ENCODE results near the gene TOMT.

- TF ChIP-seq, protein P1, sequence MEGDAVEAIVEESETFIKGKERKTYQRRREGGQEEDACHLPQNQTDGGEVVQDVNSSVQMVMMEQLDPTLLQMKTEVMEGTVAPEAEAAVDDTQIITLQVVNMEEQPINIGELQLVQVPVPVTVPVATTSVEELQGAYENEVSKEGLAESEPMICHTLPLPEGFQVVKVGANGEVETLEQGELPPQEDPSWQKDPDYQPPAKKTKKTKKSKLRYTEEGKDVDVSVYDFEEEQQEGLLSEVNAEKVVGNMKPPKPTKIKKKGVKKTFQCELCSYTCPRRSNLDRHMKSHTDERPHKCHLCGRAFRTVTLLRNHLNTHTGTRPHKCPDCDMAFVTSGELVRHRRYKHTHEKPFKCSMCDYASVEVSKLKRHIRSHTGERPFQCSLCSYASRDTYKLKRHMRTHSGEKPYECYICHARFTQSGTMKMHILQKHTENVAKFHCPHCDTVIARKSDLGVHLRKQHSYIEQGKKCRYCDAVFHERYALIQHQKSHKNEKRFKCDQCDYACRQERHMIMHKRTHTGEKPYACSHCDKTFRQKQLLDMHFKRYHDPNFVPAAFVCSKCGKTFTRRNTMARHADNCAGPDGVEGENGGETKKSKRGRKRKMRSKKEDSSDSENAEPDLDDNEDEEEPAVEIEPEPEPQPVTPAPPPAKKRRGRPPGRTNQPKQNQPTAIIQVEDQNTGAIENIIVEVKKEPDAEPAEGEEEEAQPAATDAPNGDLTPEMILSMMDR (conservative IDR thresholded peaks at IDR 0.05) = no peak
- TF ChIP-seq ZFX (IDR thresholded peaks at IDR 0.05) = no peak
Measured at GRCh38 chr11:72098741-72099140, 7.0 kb upstream of the TOMT start.
